HG03521 (cell line): ENCODE measurements around the gene CBX7.
"Not testable (repeated sequence)": the region's sequence is repeated elsewhere in the genome, so short reads cannot be mapped to it uniquely, and the experiment has no call there.

ENCODE experiments used
- ATAC-seq: cut with Tn5 transposase; IDR thresholded peaks from one replicate; pipeline ENCODE4 v1.9.1; 2021; ENCODE audit warnings: mild to moderate bottlenecking, moderate library complexity; ENCODE audit not compliant: unreplicated experiment

Gene CBX7

DNA sequence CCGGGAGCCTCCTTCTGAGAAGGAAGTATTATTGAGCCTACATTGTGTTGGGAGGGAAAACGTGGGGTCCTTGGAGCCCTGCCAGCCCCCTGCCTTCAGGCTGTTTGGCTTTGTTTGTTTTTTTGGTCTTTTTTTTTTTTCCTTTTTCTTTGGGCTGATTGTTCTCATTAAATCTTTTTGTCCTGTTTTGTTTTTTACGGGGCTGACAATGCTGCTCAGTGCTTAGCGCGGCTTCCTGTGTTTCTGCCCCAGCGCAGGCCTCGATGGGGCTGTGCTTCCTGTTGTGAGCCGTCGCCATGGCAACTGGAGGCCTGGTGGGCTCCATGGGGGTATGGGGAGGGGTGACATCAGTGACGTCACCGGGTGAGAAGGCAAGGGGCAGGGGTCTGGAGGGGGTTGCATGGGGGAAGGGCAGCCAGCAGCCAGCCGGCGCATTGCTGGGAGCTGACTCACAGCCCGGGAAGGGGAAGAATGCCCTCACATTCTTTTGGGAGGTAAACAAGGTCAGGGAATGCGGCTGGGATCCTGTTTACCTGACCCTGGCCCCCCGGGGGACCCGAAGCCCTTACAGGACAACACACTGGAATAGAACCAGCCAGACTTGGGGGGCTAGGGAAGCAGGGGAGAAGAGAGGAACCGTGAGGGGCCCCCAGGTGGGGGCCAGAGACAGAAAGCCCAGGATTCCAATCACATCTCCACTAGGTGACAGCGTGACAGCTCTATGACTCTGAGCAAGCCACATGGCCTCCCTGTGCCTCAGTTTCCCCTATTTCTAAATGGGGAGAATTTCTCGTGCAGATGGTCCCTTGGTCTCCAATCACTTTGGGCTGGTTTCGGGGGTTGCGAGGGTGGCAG lies 22.2 kb upstream of the CBX7 start:
- ATAC-seq, result no peak

DNA sequence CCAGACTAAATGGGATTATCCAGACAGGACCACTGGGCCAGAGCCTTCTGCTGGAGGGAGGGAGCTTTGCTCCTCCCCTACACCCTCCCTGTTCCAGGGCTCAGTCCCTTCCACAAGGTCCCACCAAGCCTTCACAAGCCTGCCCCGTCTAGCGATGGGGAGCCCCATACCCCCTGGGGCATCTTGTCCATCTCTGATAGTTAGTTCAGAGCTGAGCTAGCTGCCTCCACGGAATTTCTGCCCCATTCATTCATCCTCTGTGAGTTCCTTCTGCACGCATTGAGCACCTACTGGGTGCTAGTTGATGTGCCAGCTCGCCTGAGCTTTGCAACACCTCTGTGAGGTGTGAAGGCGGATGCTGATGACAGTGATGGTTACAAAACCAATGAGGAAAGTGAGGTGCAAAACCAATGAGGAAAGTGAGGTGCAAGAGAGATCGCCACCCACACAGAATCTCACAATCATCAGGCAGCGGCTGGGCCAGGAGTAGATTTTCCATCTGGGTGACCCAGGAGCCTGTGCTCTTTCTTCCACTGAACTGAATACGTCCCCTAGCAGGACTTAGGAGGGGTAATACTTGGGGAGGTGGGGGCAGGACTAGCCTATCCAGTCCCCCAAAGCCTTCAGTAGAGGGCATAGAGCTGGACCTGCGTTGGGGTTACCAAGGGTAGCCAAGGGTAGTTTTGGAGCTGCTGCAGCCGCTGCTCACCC lies 21.5 kb upstream of the CBX7 start:
- no peak for ATAC-seq

DNA sequence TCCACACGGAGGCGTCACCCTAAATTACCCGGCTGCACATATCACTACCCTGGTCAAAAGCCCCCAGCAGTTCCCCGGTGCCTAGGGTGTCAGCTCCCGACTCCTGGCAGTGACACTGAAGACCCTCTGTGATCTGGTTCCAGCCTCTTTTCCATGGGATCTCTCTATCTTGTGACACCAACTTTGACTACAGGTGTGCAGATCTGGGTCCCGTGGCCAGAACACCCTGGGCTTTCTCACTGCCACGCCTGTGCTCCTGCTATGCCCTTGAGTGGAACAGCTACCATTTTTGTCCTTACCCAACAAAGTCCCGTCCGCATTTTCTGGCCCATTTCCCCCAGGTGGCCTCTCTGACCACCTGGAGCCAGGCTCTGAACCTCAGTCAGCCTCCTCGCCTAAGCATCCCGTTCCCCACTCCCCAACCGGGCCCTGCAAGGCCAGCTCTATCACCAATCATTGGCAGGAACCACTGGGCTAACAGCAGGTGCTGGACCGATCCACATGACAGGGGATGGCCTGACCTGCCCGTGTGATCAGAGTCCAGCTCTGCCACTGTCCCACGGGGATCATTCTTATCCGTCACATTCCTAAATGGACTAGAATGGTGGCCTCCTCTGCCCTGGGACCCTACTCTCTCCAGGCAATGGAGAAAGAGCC lies 20.7 kb upstream of the CBX7 start:
- no peak for ATAC-seq

DNA sequence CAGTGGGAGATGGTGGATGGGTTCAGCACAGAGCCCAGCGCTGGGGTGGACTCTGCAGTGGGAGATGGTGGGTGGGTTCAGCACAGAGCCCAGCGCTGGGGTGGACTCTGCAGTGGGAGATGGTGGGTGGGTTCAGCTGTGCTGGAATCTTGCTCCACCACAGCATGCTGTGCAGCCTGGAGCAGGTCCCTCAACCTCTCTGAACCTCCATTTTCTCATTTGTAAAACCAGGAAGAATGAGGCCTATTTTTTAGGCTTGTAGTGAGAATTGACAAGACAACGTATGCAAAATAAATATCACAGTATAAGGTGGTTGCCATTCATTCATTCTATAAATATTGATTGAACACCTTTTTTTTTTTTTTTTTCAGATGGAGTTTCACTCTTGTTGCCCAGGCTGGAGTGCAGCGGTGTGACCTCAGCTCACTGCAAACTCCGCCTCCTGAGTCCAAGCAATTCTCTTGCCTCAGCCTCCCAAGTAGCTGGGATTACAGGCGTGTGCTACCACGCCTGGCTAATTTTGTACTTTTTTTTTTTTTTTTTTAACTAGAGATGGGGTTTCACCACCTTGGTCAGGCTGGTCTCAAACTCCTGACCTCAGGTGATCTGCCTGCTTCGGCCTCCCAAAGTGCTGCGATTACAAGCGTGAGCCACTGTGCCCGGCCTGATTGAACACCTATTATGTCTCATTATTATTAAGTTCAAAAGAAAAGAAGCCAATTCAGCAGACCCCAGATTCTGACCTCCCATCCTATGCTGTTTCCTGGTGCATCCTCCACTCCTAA lies 20.0 kb upstream of the CBX7 start:
- not testable (repeated sequence) for ATAC-seq

DNA sequence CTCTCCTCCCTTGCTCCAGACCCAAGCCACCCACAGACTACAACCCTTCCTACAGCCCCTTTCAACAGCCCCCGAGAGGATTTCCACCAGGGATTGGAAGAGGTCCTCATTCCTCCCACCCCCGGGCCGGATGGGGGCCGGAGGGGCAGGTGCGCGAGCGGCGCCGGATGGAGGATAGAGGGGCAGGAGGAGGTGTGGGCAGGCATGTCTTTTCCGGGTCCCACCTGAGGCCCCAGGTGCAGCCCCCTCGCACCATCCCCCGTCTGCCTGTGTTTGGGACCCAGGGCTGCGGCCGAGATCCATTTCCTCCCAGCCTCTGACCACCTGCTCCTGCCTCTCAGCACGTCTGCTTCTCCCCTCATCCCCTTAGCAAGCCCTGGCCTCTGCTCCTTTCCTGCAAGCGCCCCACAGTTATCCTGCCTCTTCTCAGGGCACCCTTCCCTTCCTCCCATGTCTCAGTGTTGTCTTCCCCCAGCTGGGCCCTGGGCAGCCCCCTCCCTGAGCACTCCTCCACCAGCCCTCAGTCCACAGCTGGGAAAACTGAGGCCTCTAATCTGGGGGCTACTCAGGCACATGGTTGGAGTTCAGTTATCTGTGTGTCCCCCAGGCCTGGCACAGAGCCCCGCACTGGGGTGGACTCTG lies 19.3 kb upstream of the CBX7 start:
- no peak for ATAC-seq

DNA sequence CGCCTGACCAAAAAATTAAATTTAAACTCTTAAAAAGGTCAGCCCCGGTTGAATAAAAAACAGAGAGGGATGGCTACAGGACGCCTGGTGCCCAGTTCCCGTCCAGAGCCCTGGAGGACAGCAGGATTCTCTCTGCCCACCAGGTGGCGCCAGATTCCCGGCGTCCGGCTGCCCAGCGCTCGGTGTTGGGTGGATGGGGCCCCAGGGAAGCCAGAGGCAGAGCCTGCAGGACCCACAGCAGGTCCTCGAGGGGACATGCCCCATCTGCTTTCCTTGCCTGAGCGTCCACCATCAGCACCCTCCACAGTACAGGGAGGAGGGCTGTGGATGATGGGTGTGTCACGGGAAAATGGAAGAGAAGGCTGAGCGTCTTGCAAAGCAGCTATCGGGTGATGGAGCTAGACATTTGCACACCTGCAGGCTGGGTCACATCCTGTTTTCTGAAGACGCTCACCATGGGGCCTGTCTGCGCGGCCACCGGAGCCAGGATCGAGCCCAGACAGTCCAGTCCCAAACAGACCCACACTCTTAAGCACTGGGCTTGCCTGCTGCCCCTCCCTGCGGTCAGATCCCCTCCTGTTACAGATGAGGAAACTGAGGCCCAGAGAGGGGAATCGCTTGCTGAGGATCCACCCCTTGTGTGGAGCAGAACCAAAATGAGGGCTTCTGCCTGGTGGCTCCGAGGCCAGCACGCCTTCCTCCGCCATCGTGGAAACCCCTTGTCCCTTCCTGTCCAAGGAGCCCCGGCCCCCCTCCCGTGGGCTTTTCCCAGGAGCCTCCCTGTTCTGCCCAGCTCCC lies 18.5 kb upstream of the CBX7 start:
- ATAC-seq, result peak; percentile 56

DNA sequence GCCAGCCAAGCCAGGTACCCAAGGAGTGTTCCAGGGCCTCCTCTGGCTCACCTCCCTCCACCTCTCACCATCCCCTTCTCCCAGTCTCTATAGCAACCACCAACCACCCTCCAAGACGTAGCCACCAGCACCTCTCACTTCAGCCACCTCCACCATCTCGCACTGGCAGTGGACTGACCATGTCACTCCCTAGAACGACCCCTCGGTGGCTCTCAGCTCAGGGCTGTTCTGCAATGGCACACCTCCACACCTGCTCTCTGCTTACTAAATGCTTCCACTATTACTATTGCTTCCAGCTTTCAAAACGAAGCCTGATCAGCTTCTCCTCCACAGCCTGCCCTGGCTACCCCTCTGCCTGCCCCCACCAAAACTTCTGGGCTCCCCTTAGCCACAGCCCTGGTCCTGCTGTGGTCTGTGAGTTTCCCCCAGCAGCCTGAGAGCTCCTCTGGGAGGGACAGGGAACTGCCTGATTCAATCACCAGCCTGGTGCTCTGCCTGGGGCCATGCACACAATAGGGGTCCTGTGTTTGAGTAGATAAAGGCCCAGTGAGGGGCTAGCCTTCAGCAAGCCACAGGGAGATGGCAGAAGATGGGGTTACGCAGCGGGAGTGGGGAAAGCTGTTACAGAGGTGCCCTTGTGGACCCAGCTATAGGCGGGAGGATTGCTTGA lies 17.5 kb upstream of the CBX7 start:
- no peak for ATAC-seq

DNA sequence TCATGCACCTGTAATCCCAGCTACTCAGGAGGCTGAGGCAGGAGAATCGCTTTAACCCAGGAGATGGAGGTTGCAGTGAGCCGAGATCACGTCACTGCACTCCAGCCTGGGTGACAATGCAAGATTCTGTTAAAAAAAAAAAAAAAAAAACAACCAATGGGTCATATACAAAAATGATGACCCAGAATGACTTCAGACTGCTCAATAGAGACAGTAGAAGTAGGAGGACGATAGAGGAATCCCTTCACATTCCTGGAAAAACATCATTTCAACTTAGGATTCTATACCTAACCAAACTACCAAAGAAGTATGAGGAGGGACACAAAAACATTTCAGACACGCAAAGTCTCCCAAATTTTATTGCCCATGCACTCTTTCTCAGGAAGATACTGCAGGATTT lies 14.1 kb upstream of the CBX7 start:
- ATAC-seq, result no peak

DNA sequence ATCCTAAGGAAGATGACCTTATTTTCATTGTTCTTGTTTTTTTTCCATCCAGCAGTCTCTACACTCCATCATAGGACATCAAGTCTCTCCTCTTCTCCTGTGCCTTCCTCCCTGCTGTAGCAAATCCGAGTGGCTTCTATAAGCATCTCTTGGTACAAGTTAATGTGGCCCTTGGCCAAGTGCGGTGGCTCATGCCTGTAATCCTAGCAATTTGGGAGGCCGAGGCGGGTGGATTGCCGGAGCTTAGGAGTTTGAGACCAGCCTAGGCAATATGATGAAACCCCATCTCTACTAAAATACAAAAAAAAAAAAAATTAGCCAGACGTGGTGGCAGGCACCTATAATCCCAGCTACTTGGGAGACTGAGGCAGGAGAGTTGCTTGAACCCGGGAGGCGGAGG lies 3.6 kb upstream of the CBX7 start:
- ATAC-seq, result not testable (repeated sequence)

DNA sequence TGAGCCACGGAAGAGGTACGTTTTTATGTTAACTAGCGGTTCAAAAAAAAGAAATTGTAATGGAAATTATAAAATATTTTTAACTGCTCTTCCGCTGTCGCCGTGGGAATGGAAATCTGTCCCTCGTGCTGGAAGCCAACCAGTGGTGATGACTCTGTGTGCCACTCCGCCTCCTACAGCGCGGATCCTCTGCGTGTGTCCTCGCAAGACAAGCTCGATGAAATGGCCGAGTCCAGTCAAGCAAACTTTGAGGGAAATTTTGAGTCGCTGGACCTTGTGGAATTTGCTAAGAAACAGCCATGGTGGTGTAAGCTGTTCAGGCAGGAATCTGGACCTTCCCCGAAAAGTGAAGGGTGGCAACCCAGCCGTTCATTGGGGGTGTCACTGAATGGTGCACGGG lies 2.9 kb upstream of the CBX7 start:
- ATAC-seq, result no peak

DNA sequence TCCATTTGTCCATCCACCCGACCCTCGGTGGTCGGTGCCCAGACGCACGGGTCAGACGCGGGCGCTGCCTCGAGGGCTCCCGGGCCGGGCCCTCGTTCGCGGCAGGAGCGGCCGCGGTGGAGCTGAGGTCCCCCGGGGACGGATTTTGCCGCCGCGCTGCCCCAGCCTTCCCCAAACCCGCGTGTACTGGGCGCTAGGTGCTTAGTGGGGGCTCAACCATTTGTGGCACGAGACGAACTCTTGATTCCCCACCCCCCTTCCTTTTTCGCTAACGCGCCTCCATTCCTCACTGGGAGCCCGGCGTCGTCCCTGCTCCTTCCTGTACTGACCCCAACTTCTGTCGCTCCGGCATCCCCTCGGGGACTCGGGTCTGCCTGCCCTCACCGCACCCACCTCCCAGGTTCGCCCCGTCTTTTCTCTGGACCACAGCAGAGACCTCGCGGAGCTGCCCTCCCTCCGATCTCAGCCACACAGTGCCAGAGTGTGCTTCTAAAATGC lies 789 bp upstream of the CBX7 start:
- no peak for ATAC-seq

DNA sequence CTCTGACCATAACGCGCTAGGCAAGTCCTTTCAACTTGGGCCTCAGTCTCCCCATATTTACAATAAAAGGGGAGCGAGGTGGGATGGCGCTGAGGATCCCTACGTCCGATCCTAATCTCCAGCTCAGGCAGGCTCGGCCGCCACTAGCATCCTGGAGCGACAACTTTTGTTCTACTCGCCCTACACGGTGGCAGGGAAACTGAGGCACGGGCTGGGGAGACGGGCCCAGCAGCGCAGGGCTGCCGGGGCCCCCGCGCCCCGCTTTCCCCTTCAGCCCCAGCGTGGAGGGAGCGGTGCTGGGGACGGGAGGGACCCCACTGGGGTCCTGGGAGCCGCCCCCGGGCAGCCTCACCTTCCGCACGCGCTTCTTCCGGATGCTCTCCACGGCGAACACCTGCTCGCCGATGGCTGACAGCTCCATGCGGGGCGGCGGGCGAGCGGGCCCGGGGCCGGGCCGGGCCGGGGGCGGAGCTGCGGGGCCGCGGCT lies 413 bp downstream of the CBX7 start:
- ATAC-seq, result no peak

DNA sequence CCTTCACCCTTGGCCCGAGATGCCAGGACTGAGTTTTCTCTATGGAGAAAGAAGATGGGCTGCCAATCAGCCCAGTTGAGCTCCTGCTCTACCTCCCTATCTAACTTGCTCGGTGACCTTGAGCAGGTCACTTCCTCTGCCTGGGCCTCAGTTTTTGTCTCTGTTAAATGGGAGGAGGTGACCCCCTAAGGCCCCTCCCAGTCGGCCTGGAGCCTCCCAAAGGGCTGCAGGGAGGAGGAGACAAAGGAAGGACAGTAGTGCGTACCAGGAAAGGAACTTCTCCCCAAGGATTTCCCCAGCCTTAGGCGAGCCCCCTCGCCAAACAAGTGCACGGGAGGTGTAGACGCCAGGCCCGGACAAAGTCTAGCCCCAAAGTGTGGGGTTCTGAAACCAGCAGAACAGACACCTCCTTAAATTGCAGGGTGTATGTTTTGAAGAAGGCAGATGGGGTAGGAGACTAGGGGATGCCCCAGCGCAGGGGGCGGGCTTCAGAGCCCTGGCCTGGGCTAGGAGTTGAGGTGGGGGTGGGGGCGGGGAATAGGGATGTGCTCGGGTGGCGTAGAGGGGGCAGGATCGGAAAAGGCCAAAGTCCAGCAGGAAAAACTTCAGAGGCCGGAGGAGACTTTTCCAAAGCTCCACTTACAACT lies 1.0 kb downstream of the CBX7 start:
- no peak for ATAC-seq

DNA sequence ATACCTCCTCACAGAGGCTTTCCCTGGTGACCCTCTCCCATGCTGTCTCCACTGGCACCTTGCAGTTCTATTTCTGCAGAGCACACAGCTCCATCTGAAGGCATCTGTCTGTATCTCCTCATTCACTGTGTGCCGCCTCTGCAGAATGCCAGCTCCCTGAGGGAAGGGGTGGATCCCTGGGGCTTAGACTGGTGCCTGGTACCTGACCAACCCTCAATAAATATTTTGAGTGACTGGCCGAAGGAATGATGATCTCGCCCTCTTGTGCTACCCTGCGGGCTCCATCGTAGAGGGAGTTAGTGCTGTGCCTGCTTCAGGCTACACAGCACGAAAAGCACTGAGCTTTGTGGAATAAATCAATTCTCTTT lies 1.6 kb downstream of the CBX7 start:
- ATAC-seq, result no peak

DNA sequence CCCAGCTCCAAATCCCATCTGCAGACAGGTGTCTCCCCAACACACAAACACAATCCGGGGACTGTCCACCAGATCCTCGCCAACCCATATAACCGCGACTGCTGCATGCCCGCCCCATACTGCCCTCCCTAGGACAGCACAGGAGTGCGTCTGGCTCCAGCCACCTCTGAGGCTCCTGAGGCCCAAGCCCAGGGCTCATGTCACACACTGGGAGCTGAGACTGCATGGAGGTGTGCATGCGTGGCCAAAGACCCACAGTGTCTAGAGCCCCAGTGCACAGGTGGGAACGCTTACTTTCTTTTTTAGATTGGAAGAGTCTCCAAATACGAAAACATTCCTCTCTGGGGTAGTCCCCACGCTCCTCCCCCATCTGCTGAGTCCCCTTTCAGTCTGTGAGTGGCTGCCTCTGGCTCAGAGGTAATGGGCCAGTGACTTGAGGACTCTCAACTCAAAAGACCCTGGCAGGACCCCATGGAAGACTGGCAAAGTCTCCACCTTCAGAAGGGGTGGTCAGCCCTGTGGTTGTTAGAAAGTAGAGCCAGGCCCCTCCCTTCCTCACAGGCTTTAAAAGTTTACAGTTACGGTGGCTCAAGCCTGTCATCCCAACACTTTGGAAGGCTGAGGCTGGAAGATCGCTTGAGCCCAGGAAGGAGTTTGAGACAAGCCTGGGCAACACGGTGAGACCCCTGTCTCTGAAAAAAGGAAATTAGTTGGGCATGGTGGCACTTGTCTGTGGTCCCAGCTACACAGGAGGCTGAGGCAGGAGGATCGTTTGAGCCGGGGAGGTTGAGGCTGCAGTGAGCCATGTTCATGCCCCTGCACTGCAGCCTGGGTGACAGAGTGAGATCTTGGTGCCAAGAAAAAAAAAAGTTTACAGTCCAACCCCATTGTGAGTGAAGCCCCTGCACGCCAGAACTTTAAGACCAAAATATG lies 2.3 kb downstream of the CBX7 start:
- ATAC-seq, result no peak

DNA sequence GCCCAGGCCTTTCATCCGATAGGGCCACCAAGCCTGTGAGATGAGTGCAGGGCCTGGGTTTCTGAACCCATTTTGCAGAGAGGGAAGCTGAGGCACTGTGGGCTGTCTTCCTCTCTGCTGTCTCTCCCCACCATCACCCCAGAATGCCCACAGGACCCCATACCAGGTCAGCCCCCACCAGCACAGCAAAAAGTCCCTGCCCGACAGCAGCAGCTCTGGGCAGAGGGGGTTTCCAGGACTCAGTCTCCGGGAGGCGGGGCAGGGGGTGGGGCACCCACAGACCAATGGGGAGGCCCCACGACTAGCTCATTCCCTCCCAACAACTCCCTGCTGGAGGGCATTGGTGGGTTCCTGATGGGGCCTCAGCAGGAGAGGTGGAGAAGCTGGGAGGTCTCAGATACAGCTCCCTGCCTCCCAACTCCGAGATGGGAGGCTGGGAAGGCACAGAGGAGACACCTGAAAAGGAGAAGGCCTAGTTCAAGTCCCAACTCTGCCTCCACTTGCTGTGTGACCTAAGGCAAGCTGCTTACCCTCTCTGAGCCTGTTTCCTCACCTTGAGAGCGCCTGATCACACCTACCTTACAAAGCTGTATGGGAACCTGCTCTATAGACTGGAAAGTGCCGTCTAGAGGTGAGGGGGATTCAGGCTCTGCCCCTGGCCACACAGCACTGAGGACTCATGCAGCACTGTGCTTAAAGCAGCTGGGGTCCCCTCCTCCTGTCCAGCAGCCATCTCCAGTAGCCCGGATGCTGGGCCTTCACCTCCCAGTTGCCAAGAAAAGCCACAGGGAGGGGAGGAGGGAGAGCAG lies 3.5 kb downstream of the CBX7 start:
- no peak for ATAC-seq
